GM12801 (cell line): Measurements from ENCODE around the gene DIP2A.

Experiments used
- TF ChIP-seq, protein P1 (sequence below): IDR thresholded peaks from one replicate; pipeline ENCODE4 v1.5.1; 2011; ENCODE audit warnings: control low read depth; ENCODE audit not compliant: insufficient read length; ENCODE audit errors: extremely low read depth

DIP2A gene

DNA sequence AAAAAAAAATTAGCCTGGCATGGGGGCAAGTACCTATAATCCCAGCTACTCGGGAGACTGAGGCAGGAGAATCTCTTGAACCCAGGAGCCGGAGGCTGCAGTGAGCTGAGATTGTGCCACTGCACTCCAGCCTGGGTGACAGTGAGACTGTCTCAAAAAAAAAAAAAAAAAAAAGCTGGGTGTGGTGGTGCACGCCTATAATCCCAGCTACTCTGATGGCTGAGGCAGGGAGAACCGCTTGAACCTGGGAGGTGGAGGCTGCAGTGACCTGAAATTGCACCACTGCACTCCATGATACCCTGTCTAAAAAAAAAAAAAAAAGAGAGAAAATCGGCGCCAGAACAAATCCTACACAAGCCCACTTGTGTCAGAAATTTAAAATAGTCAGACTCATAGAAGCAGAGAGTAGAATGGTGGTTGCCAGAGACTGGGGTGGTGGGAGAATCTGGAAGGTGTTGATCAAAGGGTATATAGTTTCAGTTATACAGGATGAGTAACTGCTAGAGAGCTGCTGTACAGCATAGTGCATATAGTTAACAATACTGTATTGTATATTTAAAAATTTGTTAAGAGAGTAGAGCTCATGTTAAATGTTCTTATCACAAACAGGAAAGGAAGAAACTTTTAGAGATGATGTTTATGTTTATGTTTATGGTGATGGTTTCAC, 9.6 kb downstream of the DIP2A start:
- TF ChIP-seq, protein P1, sequence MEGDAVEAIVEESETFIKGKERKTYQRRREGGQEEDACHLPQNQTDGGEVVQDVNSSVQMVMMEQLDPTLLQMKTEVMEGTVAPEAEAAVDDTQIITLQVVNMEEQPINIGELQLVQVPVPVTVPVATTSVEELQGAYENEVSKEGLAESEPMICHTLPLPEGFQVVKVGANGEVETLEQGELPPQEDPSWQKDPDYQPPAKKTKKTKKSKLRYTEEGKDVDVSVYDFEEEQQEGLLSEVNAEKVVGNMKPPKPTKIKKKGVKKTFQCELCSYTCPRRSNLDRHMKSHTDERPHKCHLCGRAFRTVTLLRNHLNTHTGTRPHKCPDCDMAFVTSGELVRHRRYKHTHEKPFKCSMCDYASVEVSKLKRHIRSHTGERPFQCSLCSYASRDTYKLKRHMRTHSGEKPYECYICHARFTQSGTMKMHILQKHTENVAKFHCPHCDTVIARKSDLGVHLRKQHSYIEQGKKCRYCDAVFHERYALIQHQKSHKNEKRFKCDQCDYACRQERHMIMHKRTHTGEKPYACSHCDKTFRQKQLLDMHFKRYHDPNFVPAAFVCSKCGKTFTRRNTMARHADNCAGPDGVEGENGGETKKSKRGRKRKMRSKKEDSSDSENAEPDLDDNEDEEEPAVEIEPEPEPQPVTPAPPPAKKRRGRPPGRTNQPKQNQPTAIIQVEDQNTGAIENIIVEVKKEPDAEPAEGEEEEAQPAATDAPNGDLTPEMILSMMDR, result no peak

DNA sequence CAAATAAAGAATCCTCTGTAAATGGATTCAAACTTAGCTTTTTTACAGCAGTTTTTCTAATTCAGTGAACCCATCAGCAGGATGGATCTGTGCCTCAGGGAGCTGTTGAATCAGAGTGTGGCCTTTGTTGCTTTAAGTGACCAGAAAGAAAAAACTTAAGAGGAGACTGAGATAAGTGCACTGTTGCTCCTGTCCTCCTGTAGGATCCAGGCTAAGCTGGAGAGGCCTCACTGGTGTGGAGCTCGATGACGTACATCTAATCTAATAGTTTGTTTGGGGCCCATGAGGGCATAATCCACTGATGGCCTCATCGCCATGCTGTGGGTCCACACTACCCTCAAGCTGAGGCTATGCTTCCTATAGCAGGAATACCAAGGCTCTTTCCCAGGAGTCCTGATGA, 10.6 kb downstream of the DIP2A start:
- TF ChIP-seq, protein P1, result no peak

DNA sequence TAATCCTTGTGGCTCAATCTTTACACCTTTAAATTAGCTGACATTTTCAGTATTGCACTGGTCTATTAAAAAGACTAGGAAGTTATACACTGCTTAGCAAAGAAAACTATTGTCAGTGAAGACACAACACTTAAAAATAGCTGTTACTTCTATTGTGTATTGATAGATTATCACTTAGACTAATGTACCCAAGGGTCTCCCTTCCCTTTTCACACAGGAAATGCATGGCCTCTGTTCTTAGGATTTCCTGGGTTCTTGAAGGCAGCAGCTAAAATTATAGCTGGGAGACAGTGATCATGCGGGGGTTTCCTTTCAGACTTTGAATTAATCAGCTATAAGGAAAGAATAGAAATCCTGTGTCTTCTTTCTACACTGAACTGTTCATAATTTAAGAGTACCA, 12.8 kb downstream of the DIP2A start:
- TF ChIP-seq, protein P1, result no peak

DNA sequence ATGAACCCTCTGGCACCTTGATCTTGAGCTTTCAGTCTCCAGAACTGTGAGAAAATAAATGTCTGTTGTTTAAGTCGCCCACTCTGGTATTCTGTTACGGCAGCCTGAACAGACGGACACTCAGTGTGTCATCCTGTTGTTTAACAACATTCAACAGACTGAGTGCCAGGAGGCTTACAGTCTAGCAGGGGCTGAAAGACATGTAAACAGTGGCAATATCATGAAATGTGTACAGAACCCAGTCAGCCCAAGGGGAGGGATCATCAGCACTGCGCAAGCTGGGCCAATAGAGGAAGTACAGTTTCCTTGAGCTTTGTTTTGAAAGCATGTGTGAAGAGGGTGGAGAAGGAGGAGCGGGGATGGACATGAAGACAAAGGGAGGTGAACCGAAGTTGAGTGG, 13.6 kb downstream of the DIP2A start:
- TF ChIP-seq, protein P1, result no peak

DNA sequence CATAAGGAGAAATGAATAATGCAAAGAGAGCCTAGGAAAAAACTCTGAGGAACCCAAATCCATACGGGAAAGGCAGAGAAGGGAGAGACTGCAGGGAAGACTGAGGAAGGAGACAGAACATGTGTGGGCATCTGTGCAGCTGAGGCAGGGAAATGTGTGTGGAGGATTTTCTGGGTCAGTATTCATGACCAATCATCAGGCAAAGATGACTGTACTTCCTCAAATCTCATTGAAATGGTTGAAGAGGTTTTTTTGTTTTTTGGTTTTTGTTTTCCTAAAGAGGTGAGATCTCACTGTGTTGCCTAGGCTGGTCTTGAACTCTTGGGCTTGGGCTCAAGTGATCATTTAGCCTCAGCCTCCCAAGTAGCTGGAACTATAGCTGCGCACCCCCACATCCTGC, 15.7 kb downstream of the DIP2A start:
- TF ChIP-seq, protein P1, result no peak

DNA sequence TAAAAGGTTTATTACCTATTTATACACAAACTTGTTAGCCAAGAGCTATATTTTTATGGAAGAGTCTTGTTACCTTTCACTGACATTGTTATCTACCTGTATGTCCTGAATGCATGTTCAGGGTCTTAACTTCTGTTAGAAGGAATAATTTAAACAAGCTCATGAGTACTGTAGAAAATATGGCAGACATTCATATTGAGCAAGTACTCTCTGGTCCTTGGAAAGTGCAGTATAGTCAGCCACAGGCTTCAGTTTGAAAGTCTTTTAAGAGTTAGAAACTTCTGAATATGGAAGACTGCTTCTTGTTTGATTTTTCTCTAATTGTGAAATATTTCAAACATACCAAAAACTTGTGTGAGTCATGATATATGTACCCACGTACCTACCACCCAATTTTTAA, 16.6 kb downstream of the DIP2A start:
- TF ChIP-seq, protein P1, result no peak

DNA sequence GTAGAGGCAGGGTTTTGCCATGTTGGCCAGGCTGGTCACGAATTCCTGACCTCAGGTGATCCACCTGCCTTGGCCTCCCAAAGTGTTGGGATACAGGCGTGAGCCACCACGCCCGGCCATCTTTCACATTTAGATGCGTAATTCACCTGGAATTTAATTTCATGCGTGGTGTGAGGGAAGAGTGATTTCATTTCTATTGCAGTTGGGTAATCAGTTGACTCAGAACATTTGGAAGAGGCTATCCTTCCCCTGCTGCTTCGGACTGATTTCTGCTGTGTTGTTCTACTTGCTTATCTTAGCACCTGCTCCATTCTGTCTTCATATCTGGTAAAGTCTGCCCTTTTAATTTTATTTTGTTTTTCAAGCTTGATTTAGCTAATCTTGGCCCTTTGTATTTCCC, 19.1 kb downstream of the DIP2A start:
- TF ChIP-seq, protein P1, result no peak
